ENCODE data around the gene BRAP.
"Not testable (repeated sequence)": the region's sequence is repeated elsewhere in the genome, so short reads cannot be mapped to it uniquely, and the experiment has no call there.

The BRAP gene

DNA sequence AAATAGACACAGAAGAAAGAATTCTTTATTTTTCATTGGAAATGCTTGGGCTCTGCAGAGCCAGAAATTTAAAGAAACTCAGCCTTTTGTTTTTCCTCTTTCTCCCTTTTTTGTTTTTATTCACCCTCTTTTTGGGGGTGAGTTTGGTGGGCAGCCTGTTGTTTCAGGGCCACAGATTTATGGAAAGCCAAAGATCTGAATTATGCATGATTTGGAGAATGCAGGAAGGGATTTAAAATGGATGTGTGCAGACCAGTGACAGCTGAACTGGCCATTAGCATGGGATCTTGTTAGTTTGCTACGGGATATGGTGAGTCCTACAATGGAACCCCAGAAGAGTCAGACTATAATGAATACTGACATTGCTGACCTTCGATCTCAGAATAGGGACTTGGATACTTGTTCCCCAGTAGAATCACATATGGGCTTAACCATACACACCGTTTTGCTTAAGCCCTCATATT is 79.0 kb downstream of the BRAP start:
- DNase-seq, result no peak

DNA sequence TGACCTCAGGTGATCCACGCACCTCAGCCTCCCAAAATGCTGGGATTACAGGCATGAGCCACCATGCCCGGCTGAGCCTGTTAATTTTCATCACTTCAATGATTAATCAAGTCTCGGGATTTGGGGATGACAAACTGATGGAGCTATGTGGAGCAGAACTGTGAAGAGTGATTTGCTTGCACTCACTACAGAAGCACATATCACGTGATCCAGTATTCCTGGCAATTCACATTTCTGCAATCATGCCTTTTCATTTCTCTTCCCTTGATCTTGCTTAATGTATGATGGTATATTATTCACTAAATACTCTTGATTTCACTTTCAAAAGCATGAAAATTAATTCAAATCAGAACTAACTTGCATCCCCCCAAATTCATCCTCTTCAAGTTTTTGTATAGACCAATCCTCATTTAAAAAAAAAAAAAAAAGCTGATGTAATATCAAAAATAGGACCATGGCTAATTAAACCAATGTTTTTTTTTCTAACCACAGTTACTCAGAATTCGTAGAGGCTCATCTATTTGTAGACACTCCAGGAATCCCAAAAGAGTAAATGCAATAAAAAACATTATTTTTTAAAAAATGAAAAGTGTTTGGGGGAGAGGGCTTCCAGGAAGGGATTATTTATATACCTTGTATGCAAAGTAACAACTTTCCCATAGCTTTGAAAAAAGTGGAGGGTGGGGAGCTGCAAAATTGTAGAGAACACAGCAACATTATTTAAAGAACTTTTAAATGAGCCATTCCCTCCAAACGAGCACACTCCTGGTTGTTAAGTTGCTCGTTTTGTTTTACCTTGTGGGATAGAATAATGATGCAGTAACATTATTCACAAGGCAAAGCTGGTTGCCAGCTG is 79.6 kb downstream of the BRAP start:
- no peak for DNase-seq

DNA sequence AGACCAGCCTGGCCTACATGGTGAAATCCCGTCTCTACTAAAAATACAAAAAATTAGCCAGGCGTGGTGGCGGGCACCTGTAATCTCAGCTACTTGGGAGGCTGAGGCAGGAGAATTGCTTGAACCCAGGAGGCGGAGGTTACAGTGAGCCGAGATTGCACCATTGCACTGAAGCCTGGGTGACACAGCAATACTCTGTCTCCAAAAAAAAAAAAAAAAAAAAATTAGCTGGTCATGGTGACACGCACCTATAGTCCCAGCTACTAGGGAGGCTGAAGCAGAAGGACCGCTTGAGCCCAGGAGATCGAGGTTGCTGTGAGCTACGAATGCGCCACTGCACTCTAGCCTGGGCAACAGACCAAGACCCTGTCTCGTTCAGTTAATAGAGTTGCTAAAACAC is 82.9 kb downstream of the BRAP start:
- not testable (repeated sequence) for DNase-seq

DNA sequence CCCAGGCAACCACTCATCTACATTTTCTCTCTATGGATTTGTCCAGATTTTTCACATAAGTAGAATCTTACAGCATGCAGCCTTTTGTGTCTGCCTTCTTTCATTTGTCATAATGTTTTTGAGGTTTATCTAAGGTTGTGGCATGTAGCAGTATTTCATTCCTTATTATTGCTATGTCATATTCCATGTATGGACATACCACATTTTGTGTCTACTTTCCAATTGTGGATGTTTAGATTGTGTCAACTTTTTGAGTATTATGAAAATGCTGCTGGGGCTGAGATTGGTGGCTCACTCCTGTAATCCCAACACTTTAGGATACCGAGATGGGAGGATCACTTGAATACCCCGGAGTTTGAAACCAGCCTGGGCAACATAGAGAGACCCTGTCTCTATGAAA is 83.4 kb downstream of the BRAP start:
- no peak for DNase-seq

DNA sequence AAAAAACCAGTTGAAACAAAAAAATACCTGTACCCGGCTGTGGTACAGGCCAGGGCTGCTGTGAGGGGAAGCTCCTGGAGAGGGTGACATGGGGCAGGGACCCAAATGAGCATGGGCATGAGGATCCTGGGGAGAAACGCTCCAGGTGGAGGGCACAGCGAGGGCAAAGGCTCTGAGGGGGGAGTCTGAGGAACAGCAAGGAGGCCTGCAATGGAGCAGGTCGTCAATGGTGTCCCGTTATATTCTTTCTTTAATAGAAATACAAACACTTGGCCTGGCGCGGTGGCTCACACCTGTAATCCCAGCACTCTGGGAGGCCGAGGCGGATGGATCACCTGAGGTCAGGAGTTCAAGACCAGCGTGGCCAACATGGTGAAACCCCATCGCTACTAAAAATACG is 84.8 kb downstream of the BRAP start:
- not testable (repeated sequence) for DNase-seq

DNA sequence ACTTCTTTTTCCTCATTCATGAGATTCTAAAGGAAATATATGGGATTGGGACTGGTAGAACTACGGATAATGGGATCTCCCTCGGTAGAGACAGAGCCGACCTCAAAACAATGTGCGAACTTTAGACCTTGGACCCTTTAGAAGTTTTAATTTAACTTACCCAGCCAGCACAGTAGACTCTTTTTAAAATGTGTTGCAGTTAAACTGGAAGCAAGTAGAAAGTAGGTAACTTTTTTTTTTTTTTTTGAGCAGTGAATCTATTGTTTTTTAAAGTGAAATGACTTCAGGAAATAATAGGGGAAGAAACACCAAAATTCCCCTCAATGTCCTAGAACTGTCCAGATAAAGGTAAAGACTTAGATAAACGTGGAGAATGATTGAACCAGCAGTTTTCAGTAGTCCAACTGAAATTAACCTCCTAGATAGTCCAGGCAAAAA is 85.5 kb downstream of the BRAP start:
- no peak for DNase-seq

DNA sequence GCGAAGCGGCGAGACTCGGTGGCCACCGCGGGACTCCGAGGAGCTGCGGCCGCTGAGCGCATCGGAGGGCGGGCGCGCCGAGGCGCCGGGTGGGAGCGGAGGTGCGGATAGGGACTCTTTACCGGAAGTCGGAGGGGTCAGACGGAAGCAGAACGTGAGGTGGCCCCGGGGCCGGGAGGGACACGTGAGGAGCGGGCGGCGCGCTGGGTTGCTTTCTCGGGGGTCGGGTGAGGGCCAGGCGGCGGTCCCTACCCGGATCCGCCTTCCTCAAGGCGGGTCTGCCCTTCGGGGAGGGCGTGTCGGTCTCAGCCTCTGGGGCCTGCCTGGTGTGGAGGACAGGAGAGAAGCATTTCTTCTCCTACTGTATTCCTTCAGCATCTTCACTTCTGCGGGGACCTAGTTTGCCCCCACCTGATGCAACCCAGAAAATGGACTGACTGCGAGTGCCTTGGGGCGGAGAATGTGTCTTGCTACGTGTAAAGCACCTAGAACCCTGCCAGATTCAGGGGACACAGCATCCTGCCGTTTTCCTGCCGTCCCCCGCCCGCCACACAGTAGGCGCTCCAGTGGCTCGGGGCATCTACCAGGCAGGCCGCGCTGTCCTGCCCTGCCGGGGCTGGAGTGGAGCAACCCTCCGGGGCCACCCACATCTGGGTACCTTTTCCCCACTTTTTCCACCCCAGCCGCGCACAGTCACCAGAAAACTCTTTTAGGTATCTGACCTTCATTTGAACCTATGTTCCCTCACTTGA is 86.1 kb downstream of the BRAP start:
- DNase-seq, result peak; percentile 87

DNA sequence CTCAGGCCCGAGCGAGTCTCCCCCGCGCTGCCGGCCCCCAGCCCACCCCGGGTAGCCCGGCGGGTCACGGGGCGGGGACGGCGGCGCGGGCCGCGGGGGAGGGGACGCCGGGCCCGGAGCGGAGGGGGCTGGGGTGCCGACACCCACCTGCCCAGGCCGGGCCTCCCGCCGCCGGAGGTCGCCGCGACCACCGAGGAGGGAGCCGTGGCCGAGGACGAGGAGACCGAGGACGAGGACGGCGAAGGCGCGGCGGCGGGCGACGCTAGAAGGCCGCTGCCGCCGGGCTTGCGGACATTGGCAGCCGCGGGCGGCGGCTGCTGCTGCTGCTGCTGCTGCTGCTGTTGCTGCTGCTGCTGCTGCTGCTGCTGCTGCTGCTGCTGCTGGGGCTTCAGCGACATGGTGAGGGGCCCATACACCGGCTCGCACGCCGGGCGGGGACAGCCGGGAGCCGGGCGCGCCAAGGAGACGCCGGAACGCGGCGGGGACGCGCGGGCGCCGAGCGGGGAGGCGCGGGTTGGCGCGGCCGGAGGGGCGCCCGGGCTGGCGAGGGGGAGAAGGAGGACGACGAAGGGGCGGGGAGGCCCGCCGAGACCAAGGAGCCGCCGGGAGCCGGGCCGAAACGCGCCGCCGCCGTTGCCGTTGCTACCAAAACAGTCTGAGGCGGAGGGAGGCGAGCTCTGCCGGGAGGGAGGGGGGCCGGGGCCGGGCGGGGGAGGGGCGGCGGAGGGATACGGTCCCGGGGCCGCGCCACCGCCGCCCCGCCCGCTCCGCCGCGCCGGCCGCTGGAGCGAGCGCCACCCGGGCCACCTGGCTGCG is 86.9 kb downstream of the BRAP start, which contains the start of gene ATXN2:
TSS of gene ATXN2 (minus strand) at position 679 of the 816 bp plus-strand sequence. CDS start at position 398, 281 bp downstream.
- no peak for DNase-seq

DNA sequence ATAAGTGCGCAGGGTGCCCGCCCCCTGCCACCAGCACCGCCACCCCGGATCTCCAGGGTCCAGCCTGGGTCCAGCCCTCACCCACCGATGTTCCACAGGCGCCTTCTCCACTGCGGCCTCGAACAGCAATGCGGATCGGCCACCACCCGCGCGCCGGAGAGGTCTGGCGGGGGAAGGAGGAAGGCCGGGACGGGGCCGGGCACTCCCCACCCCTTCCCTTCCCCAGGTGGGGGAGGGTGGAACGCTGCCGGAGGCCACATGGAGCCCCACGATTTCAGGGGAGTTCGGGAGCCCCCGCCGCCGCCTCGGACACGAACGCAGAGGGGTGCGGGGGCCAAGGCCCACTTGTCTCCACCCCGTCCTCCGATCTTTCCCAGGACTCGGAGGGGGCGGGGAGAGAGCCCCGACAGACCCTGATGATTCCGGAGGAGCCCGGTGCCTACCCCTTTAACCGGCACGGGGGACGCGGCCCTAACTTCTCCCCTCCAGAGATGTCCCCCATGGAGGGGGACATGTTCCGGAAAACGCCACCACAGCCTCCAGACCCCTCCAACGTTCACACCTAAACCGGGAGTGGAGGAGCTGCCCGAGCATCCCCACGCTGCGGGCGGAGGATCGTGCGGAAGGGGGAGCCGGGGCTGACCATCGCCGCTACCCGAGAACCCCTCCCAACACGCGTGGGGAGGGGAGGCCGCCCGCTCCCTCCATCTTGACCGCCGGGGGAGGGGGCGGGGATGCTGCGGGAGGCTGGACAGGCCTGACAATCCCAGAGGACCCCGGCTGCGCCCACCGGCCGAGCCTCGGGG is 87.7 kb downstream of the BRAP start:
- DNase-seq, result peak; percentile 40

DNA sequence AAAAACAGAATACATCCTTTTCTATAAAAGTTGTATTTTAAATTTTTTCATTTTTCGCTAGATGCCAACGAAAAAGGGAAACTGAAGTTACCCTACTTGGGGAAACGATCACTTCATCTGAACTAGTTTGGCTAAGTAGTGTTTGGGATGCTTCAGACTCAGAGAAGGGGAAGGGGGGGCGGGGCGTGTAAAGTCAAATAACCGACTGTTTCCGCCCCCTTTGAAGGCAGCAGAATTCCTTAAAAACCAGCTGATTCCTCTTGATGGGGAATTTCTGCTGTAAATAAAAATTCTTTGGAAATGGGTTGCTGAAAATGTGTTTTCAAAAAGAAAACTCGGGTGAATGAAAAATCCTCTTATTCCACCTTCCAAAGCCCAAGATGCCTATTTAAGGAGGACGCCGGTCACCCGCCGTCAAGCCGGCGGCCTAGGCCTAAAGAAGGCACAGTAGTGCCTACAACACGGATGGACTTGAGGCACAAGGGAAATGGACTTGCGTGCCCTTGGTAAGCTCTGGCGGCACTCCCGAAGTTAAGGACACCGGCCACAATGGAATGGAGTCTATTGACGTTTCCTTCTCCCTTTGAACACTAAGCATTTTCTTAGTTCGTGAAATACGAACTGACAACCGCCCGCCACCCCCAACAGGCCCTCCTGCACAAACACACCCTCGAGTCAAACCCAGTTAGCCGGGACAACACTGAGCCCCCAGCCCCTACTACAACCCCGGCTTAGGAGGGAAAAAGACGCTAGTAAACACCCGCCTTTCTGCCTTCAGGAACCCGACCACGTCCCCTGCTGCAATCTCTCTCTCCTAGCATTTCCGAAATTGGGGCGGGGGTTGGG is 88.5 kb downstream of the BRAP start:
- DNase-seq, result no peak

DNA sequence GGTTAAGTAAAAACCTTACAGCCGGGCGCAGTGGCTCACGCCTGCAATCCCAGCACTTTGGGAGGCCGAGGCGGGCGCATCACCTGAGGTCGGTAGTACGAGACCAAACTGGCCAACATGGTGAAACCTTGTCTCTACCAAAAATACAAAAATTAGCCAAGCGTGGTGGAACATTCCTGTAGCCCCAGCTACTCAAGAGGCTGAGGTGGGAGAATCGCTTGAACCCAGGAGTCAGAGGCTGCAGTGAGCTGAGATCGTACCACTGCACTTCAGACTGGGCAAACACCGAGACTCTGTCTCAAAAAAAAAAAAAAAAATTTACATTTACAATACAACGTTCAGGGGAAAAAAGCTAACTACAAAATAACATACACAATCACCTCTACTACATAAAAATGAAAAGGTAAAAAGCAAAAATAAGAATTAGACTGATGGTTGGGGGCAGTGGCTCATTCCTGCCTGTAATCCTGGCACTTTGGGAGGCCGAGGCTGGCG is 90.4 kb downstream of the BRAP start:
- not testable (repeated sequence) for DNase-seq

Measured in activated CD4-positive, CD25-positive, alpha-beta regulatory T cell treated with anti-CD3 and anti-CD28 coated beads, Interleukin-2, amount 50 U/mL, for 72 hours (primary cell).